Thyroid gland (tissue), 4 donors: ENCODE data around the gene PTPN18.

Experiments used
- CTCF ChIP-seq, 6 experiments: fragments of 200-600 bp in 3 of 6; fragments of 450-650 bp in 3 of 6; sonication (generic) in 3 of 6; IDR thresholded peaks; one replicate each; pipeline ENCODE4 v1.5.1; 2016 to 2019; ENCODE audit warnings: antibody characterized with exemption in 6 of 6, mild to moderate bottlenecking in 2 of 6, inconsistent platforms in 1 of 6, moderate library complexity in 1 of 6
- POLR2A ChIP-seq, 2 donors: fragments of 450-650 bp; IDR thresholded peaks; one replicate each; pipeline ENCODE4 v1.6.1; 2017; ENCODE audit warnings: antibody characterized with exemption in 2 of 2, mild to moderate bottlenecking in 2 of 2, moderate library complexity in 1 of 2

GRCh38 chr2:130359466-130359865 is 3.6 kb downstream of the PTPN18 start:
- no peak for TF ChIP-seq CTCF (IDR thresholded peaks at IDR 0.05)
- no peak for TF ChIP-seq POLR2A (IDR thresholded peaks at IDR 0.05)
